OCI-LY7 (cell line): ENCODE measurements around the gene CERS1. TPM values are rescaled to one million over a fixed set of nuclear protein-coding genes. Genes with fewer than 3 reads are reported as not detected.

ENCODE experiments used
- Bru-seq: library from RNA; stranded (reverse); fragments of 400-500 nt; gene quantifications from one replicate; lab custom pipeline; 2021; lab: Mats Ljungman, UMichigan
- BruChase-seq, 2 experiments: library from RNA; stranded (reverse); fragments of 400-500 nt; gene quantifications; one replicate each; lab custom pipeline; 2021; lab: Mats Ljungman, UMichigan
- BruUV-seq: library from RNA; stranded (reverse); fragments of 400-500 nt; replicated peaks from 2 replicates; lab custom pipeline; 2021; lab: Mats Ljungman, UMichigan
- CTCF ChIA-PET: fragments of 300-600 bp; sonication (Branson Sonifier 250); formaldehyde crosslinking; loops from one replicate; lab custom pipeline; 2022; ENCODE audit warnings: antibody characterized with exemption; ENCODE audit not compliant: unreplicated experiment; lab: Charles Lee
- POLR2A ChIA-PET: fragments of 300-600 bp; sonication (Branson Sonifier 250); formaldehyde crosslinking; loops from one replicate; lab custom pipeline; 2022; ENCODE audit warnings: antibody characterized with exemption; lab: Charles Lee
- DNase-seq: peaks from one replicate; pipeline ENCODE4 v3.0.0-alpha.2; 2015; ENCODE audit warnings: low spot score
- H2AFZ ChIP-seq: fragments of 200-600 bp; sonication (generic), shearing (Covaris generic); 2 replicates; pipeline ENCODE4 v1.6.1; 2014; ENCODE audit warnings: mild to moderate bottlenecking, antibody characterized with exemption, low read length, moderate library complexity
- H3K27ac ChIP-seq: fragments of 200-600 bp; sonication (generic); 2 replicates; pipeline ENCODE4 v1.5.1; 2014; ENCODE audit warnings: mixed run types, low read depth, mild to moderate bottlenecking, moderate library complexity, low read length, inconsistent platforms; ENCODE audit not compliant: poor library complexity, severe bottlenecking
- H3K36me3 ChIP-seq: fragments of 200-600 bp; sonication (generic); 2 replicates; pipeline ENCODE4 v1.6.1; 2014; ENCODE audit warnings: mild to moderate bottlenecking, antibody characterized with exemption, low read length, moderate library complexity, mixed read lengths; ENCODE audit not compliant: insufficient read depth
- H3K4me1 ChIP-seq: fragments of 200-600 bp; sonication (generic); 2 replicates; pipeline ENCODE4 v1.5.1; 2014; ENCODE audit warnings: mild to moderate bottlenecking, low read length; ENCODE audit not compliant: insufficient read depth, poor library complexity, severe bottlenecking
- H3K4me2 ChIP-seq: fragments of 200-600 bp; sonication (generic); 2 replicates; pipeline ENCODE4 v1.6.1; 2014; ENCODE audit warnings: mild to moderate bottlenecking, low read length
- H3K4me3 ChIP-seq: fragments of 200-600 bp; sonication (generic); 2 replicates; pipeline ENCODE4 v1.5.1; 2014; ENCODE audit warnings: mild to moderate bottlenecking, low read depth, low read length; ENCODE audit not compliant: poor library complexity, severe bottlenecking
- H3K79me2 ChIP-seq: fragments of 200-600 bp; sonication (generic); 2 replicates; pipeline ENCODE4 v1.6.1; 2016; ENCODE audit warnings: low read depth, mild to moderate bottlenecking, low read length, moderate library complexity, mixed read lengths; ENCODE audit not compliant: insufficient read depth
- H3K9me2 ChIP-seq: fragments of 200-600 bp; sonication (generic); 2 replicates; pipeline ENCODE4 v1.6.1; 2016; ENCODE audit warnings: mild to moderate bottlenecking, low read length, mixed read lengths; ENCODE audit not compliant: insufficient read depth
- H3K9me3 ChIP-seq: fragments of 200-600 bp; sonication (generic); 2 replicates; pipeline ENCODE4 v1.6.1; 2014; ENCODE audit warnings: mild to moderate bottlenecking, mixed run types, low read length, mixed read lengths
- H4K20me1 ChIP-seq: fragments of 200-600 bp; sonication (generic); 2 replicates; pipeline ENCODE4 v1.6.1; 2014; ENCODE audit warnings: mild to moderate bottlenecking, antibody characterized with exemption, low read length, moderate library complexity, mixed read lengths; ENCODE audit not compliant: insufficient read depth
- EZH2phosphoT487 ChIP-seq: fragments of 200-600 bp; sonication (generic); IDR thresholded peaks from 2 replicates; pipeline ENCODE4 v1.6.1; 2018; ENCODE audit warnings: low read depth, borderline replicate concordance, mild to moderate bottlenecking, mixed run types, antibody characterized with exemption, low read length, moderate library complexity, mixed read lengths
- intact Hi-C: fragments of 100-400 bp; cut with micrococcal nuclease; formaldehyde crosslinking; loops from one replicate; pipeline ENCODE4 v1.10.0; 2022; ENCODE audit not compliant: unreplicated experiment
- long read RNA-seq: library from polyadenylated mRNA; stranded (forward); transcript quantifications from one replicate; pipeline ENCODE4 v2.0.0, GENCODE V29; 2022
- total RNA-seq, 2 experiments: library from RNA; depleted of rRNA in 1 of 2; stranded (reverse); fragments of >200 nt in 1 of 2; shearing (Covaris generic) in 1 of 2; gene quantifications; 2 replicates each; pipeline ENCODE4 v1.2.3, GENCODE V29; 2014 to 2022
- TF ChIP-seq, protein P1 (sequence below): fragments of 200-600 bp; sonication (generic); conservative IDR thresholded peaks from 2 replicates; pipeline ENCODE4 v1.5.1; 2014; ENCODE audit warnings: mild to moderate bottlenecking, antibody characterized with exemption, low read length, moderate library complexity, mixed read lengths

CERS1 gene, protein sequence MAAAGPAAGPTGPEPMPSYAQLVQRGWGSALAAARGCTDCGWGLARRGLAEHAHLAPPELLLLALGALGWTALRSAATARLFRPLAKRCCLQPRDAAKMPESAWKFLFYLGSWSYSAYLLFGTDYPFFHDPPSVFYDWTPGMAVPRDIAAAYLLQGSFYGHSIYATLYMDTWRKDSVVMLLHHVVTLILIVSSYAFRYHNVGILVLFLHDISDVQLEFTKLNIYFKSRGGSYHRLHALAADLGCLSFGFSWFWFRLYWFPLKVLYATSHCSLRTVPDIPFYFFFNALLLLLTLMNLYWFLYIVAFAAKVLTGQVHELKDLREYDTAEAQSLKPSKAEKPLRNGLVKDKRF
- total RNA-seq (2014; rRNA removed; shearing (Covaris generic)), result 0.09 TPM in 1 of 2 replicates, not detected in the other
- total RNA-seq (2022), result not detected in 2 replicates
- Bru-seq, nascent RNA, result not detected
- BruChase-seq, experiment 1, labeled RNA remaining after a 6-hour chase, result percentile 18 among the genes with signal in this experiment
- not detected for BruChase-seq, experiment 2, labeled RNA remaining after a 2-hour chase
- long read RNA-seq, partial matches to known transcripts, result 0 of 1 reads
- long read RNA-seq, other reads (novel, unspliced or antisense), result 1 of 1 reads

DNA sequence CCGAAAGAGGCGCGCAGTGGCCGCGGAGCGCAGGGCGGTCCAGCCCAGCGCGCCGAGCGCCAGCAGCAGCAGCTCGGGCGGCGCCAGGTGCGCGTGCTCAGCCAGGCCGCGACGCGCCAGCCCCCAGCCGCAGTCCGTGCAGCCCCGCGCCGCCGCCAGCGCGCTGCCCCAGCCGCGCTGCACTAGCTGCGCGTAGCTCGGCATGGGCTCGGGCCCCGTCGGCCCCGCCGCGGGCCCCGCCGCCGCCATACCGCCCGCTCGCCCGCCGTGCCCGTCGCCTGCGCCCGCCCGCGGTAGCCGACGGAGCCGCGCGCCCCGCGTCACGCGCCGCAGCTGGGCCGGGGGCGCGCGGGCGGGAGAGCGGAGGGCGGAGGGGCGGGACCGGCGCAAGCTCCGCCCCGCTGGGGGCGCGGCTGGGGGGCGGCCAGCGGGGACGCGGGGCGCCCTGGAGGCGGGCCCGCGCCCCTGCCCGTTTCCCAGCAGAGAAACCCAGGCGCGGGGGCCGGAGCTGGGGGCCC is at the start of gene CERS1:
TSS of gene CERS1 (minus strand) at position 335 of the 518 bp plus-strand sequence. CDS start at position 249, 86 bp downstream.
- Histone ChIP-seq H3K27ac (no peak within 1 kb of the TSS), H3K9me3 (no peaks in the 10 kb centered on the region), H3K4me1 (no peaks in the 10 kb centered on the region), H3K9me2 (no peaks in the 10 kb centered on the region), H3K79me2 (no peaks in the 10 kb centered on the region), H3K36me3 (peaks cover 11% of the 10 kb centered on the region; the same call in 1 of the 2 replicates), H3K4me3 (no peak within 1 kb of the TSS), H2AFZ (no peak within 1 kb of the TSS), H4K20me1 (no peaks in the 10 kb centered on the region), H3K4me2 (peak within 1 kb of the TSS; percentile 20; the same call in 1 of the 2 replicates)
- intact Hi-C loops, result loop anchor here (2.0 kb wide), 1 partner anchor 91 kb away; no protein-coding TSS in a partner anchor
- POLR2A ChIA-PET, result no interaction called here
- no TSS peak for BruUV-seq
- DNase-seq, result no peak
- TF ChIP-seq, protein P1, sequence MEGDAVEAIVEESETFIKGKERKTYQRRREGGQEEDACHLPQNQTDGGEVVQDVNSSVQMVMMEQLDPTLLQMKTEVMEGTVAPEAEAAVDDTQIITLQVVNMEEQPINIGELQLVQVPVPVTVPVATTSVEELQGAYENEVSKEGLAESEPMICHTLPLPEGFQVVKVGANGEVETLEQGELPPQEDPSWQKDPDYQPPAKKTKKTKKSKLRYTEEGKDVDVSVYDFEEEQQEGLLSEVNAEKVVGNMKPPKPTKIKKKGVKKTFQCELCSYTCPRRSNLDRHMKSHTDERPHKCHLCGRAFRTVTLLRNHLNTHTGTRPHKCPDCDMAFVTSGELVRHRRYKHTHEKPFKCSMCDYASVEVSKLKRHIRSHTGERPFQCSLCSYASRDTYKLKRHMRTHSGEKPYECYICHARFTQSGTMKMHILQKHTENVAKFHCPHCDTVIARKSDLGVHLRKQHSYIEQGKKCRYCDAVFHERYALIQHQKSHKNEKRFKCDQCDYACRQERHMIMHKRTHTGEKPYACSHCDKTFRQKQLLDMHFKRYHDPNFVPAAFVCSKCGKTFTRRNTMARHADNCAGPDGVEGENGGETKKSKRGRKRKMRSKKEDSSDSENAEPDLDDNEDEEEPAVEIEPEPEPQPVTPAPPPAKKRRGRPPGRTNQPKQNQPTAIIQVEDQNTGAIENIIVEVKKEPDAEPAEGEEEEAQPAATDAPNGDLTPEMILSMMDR, result no peak
- TF ChIP-seq EZH2phosphoT487, result no peak
- CTCF ChIA-PET, result no interaction called here

DNA sequence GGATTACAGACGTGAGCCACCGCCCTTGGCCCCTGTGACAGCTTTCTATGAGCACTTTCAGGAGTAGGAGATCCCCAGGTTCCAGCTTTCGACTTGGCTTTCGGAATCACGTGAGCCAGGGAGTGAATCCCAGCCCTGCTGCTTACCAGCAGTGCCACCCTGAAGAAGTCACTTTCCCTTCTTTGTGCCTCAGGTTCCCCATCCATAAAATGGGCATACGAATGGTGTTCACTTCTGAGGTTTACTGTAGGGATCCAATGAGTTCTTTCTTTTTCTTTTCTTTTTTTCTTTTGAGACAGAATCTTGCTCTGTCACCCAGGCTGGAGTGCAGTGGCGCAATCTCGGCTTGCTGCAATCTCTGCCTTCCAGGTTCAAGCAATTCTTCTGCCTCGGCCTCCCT is 49.3 kb upstream of the CERS1 start:
- DNase-seq, result no peak
- Histone ChIP-seq H3K79me2 (no peaks in the 10 kb centered on the region), H3K9me3 (no peaks in the 10 kb centered on the region), H2AFZ (no peak overlapping the region), H3K4me2 (no peak overlapping the region), H3K4me3 (no peak overlapping the region), H3K4me1 (peaks cover 85% of the 10 kb centered on the region), H3K36me3 (no peaks in the 10 kb centered on the region), H4K20me1 (no peaks in the 10 kb centered on the region), H3K27ac (no peak overlapping the region), H3K9me2 (no peaks in the 10 kb centered on the region)
- TF ChIP-seq, protein P1, result no peak
- TF ChIP-seq EZH2phosphoT487, result no peak
- intact Hi-C loops, result no loop called here
- ChIA-PET POLR2A (no interaction called here), CTCF (no interaction called here)
- BruUV-seq, result no TSS peak
